NCI-H226 (cell line): Measurements from ENCODE around the gene CUX1.
"Not testable (repeated sequence)": the region's sequence is repeated elsewhere in the genome, so short reads cannot be mapped to it uniquely, and the experiment has no call there.

Experiments
- DNase-seq: peaks from one replicate; pipeline ENCODE4 v3.0.0-alpha.2; 2015

Gene CUX1

DNA sequence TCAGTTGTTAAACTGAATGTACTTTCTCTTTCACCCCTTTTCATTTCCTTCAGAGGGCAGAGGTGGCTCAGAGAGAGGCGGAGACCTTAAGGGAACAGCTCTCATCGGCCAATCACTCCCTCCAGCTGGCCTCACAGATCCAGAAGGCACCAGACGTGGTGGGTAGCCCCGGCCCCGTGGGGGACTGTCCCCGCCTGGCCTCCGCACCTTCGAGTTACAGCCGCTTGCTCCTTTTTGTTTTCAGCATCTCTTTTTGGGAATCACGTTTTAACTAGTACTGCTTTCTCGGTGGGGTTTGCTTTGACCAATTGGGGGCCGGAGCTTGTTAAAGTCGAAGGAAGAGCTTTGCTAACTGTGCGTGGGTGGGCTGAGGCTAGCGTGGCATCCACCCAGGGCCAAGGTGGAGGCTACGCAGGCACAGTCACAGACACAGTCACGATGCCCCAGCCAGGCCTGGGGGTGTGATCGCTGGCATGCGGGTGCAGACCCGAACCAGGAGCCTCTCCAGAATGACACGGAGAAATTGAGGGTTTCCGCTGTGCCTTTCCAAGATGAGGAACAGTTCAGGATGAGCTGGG, 353.1 kb downstream of the CUX1 start:
- DNase-seq, result no peak

DNA sequence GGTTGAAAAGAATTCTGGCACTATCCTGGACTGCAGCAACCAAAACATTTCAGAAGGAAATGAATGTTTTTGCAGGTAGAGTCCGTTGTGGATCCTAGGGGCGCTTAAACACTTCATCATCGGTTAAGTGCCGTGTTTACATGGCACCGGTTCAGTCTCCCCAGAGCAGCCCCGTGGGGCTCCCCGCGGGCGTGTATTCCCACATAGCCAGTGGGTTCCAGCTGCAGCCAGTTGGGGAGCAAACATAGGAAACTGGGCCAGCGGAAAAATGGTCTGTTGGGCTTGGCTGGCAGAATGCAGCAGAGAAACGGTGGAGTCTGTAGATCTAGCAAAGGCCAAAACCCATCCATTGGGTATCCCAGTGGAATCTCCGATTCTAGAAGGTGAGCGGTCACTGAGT, 356.2 kb downstream of the CUX1 start:
- DNase-seq, result no peak

DNA sequence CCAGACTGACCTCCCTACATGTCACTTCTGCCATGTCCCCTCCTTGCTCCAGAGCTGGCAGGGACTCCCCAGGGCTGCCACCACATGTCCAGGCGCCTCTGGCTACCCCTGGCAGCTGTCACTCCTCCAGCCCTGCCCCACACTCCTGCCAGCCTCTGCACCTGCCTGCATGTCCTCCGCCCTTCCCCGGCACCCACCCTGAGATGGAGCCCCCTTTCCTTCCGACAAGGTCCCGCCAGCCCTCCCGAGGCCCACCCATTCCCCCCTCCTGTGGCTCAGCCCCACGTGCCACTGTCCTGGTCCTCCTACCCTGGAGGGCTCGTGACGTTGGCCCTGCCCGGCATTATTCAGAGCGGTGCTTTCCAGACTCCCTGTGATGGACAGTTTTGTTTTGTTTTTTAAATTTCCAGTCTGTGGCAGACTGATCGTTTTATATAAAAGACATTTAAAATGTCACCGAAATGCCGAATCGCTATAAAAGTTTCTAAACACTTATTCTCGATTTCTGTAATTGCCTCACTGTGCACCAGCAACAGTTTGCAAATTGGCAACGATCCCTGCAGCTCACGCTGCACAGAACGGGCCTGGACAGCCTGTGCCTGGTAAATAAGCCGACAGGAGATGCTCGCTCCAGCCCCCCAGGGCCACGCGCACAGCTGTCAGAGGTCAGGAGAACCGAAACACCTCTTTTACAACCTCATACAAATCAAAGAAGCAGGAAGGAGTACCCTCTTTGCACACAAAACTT, 358.2 kb downstream of the CUX1 start:
- DNase-seq, result no peak

DNA sequence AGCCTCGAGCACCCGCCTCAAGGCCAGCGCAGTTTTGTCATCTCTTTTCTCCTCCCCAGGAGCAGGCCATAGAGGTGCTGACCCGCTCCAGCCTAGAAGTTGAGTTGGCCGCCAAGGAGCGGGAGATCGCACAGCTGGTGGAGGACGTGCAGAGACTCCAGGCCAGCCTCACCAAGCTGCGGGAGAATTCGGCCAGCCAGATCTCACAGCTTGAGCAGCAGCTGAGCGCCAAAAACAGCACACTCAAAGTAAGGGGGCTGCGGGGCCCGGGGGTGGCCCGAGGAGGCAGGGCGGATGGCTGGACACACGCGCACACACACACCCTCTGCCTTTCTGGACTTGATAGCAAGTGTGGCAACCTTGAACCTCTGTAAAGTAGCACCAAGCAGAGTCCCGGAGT, 361.0 kb downstream of the CUX1 start:
- no peak for DNase-seq

DNA sequence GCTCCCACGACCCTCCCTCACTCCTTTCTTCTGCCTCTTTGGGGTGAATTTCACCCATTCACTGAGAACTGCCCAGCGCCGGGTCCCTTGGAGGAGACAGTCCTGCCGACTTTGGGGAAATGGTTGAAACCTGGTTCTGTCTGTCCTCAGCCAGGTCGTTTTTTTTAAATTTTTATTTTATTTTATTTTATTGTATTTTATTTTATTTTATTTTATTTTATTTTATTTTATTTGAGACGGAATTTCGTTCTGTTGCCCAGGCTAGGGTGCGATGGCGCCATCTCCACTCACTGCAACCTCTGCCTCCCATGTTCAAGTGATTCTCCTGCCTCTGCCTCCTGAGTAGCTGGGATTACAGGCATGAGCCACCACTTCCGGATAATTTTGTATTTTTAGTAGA, 363.3 kb downstream of the CUX1 start:
- no peak for DNase-seq

DNA sequence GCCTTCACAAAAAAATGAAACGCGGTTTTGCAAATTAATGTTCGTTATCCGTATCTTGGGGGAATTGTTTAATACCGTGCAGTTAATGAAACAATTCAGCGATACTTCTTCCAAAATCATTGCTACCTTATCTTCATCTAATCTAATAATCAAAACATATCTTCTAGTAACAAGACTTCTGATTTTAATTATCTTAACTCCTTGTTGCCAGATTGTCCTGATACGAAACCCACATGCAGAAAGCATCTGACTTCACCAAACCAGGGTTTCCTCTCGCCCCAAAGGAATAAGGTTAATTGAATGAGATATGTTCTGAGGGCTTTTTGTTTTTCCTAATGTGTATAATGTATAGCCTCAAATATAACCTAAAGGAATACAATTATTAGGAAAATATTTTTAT, 364.1 kb downstream of the CUX1 start:
- DNase-seq, result no peak

DNA sequence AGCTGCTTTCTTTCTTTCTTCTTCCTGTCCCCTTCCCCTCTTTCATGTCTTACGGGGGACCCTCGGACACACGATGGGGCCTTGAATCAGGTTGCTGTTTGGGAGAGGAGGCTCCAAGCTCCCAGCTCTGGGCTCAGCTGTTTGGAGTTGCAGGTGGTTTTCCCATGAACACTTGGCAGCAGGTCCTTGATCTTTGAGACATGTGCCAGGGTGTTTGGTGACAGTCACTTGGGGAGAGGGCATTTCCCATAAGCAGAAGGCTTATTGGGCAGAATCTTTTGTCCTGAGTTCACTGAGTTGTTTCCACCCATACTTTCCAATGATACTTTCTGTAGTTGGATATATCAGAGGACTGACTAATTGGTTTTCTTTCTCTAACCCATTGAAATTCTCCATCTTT, 364.6 kb downstream of the CUX1 start:
- no peak for DNase-seq

DNA sequence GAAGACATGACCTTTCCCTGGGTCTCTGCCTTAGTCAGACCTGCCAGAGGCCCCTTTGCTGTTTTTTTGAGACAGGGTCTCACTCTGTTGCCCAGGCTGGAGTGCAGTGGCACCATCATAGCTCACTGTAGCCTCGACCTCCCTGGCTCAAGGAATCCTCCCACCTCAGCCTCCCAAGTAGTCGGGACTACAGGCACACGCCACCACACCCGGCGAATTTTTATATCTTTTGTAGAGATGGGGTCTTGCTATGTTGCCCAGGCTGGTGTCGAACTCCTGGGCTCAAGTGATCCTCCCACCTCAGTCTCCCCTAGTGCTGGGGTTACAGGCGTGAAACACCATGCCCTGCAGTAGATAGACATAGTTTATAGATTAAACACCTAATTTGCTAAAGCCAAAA, 366.4 kb downstream of the CUX1 start:
- not testable (repeated sequence) for DNase-seq

DNA sequence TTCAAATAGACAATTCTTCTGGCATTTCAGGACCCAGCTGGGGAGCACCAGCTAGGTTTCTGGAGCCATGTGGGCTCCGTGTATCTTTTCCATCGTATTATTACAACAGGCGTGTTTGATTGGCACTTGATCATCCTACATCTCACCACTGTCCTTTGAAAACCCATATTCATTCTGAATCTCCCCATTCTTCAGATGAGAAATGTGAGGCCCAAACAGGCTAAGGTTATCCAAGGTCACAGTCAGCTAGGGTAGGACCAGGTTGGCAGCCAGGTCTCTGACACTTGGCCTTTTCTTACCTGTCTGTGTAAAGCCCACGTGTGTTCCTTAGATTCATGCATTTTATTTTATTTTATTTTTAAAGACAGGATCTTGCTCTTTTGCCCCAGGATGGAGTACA, 366.9 kb downstream of the CUX1 start:
- DNase-seq, result no peak

DNA sequence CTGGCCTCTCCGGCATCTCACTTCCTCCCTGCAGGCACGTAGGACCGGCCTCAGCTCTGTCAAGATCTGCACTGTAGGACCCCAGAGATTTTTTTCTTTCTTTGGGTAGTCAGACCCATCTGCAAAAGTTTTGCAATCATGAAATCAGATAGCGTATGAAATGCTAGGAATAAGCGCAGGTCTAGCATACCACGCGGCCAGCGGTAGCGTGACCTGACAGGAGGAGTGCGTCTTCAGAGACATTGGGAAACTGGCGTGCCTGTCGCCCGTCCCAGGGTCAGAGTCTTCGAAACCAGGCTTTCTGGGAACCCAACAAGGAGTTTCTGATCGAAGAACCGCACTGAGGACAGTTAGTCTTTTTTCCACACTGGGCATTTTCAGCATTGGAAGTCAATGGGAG, 368.4 kb downstream of the CUX1 start:
- no peak for DNase-seq

DNA sequence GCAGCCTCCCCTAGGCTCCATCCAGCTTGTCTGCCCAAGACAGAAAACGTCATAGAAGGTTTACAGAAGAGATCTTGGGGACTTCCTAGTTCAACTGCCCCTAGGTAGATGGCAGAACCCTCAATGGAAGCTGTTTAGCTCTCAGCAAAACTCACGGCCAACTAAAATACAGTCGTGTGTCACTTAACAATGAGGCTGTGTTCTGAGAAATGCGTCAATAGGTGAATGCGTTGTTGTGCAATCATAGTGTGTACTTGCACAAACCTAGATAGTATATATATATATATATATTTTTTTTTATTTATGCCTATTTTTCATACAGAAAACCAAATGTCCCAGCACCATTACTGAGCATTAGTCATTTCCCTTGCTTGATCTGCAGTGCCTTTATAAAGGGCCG, 368.9 kb downstream of the CUX1 start:
- DNase-seq, result no peak

DNA sequence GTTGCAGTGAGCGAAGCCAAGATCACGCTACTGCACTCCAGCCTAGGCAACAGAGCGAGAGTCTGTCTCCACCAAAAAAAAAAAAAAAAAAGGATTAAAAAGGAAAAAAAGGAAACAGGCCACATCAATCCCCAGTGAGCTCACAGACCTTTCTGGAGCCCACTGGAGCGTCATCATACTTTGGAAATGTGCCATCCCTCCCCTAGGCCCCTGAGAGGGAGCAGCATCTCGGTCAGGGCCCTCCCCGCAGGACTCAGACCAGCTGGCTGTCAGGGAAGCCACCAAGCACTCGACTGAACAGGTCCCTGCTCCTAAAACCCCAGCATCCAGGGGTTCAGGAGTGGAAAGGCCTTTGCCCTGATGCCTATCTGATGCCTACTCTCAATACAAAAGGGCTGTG, 371.3 kb downstream of the CUX1 start:
- DNase-seq, result no peak

DNA sequence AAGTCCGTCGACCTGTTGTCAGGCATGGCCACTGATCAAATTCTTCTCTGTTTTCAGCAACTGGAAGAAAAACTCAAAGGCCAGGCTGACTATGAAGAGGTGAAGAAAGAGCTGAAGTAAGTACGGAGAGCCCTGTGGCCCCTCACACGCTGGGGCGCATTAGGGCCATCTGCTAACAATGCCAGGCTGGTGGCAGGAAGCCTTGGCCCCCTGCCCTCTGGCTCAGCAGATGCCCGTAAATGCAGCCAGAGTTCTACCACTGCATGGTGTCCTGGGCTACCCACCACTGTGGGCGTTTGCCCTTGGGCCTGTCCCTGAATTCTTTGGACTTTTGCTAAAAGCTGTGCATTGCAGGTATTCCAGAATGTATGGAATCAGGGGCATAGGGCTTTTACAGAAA, 372.3 kb downstream of the CUX1 start:
- DNase-seq, result no peak

DNA sequence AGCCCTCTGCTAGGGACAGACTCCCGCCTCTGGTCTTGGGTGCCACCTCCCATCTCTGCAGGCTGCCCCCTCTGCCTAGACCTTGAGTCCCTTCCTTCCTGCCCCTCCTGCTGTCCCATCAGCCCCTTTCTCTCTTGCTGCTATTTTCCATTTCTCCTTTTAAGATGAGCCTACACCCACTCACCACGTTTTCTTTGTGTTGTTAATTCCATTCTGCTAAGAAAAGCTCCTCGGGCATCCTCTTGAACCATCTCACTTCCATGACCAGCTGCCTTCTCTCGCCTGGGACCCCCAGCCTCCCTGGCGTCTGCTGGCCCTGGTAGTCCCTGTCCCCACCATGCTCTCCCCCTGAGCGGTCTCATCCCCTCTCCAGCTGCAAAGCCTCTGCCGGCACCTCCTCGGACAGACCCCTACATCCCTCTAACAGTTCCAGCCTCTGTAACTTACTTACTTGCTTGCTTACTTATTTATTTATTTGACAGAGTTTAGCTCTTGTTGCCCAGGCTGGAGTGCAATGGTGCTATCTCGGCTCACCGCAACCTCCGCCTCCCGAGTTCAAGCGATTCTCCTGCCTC, 373.4 kb downstream of the CUX1 start:
- no peak for DNase-seq

DNA sequence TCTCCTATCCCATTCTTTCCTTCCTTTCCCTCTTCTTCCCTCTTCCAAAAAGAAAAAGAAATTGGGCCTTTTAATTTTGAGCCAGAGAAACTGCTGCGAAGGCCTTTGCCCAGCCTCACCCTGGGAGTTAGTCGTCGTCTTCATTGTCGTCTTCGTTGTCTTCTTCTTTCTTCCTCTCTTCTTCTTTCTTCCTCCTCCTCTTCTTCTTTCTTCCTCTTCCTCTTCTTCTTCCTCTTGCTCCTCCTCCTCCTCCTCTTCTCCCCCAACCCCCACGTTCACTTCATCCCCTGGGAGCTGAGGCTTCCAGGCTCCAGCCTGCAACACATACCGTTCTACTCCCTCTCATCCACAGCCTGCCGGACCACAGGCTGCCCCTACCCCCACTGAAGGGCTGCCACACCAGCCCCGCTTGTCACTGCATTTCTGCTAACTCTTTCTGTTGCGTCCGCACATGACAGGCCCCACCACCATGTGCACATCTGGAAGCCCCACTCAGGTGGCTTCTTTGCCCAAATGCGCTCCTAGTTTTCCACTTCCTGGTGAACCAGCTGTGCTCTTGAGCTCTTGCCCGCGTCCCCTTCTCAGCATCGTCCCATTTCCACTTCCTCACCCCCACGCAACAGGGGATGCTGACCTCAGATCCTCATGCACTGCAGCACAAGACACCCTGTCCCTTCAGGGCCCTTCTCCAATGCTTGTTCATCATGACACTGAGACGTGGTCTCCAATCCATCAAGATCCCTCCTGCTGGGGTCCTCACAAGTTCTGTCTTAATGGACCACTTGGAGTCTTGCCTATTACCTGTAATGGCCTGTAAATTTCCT, 374.3 kb downstream of the CUX1 start:
- DNase-seq, result no peak

DNA sequence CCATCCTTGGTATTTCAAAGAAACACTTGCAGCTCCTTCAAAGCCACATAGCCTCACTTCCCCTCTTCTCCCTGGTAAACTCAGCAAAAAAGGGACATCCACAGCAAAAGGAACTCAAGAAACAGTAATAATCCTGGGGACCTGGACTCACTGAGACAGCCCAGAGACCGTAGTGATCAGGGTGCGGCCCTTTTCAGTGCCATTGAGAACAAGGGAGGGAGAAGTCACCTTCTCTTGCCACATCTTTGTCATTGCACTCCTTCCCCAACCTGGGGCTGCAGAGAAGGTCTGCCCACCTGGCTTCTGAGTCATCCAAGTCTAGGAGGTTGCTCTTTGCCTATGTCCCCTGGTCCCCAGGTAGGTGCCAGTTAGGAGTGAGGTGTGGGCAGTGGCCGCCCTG, 375.4 kb downstream of the CUX1 start:
- DNase-seq, result no peak

DNA sequence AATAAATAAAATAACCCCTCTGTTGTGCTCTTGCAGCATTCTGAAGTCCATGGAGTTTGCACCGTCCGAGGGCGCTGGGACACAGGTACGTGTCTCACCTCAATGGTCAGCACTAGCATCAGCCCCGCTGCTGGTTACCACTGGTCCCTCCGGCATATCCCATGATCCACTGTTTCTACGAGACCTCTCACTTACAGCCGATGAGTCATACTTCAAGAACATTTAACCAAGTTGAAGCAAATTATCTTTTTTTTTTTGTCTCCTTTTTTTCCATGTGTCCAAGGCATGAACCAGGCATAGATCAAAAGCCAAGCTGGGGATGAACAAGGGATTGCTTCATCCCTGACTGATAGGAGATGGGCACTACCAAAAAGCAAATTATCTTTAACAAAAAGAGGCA, 376.4 kb downstream of the CUX1 start:
- DNase-seq, result no peak

DNA sequence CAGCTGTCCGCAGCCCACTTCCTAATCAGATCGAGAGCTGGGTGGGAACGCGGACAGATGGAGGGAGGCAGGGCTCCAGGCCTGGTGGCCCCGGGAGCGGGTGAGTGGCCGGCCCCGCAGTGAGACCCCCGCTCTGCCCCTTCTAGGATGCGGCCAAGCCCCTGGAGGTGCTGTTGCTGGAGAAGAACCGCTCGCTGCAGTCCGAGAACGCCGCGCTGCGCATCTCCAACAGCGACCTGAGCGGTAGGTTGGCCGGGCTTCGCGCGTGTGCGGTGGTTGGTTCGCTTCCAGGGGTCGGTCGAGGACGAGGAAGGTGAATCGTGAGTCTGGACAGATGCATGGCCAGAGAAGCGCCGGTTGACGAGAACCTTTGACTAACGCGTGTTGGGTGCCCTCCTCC, 377.9 kb downstream of the CUX1 start:
- no peak for DNase-seq

DNA sequence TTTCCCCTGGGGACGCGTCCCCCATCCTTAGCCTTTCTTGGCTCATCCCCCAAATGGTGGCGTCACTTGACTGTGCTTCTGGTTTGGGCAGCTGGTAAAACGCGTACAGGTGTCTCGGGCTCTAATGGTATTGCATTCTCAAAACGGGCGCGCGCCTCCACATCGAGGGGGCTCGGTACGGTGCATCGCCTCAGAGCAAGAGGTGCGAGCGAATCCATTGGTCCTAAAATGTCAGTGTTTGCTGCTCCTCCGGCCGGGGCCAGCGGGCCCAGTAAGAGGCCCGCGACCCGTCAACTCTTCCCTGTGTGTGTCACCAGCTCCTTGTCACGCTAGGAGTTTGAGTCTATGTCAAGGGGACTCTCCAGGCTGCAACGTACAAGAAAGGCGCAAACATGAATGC, 378.6 kb downstream of the CUX1 start:
- no peak for DNase-seq

DNA sequence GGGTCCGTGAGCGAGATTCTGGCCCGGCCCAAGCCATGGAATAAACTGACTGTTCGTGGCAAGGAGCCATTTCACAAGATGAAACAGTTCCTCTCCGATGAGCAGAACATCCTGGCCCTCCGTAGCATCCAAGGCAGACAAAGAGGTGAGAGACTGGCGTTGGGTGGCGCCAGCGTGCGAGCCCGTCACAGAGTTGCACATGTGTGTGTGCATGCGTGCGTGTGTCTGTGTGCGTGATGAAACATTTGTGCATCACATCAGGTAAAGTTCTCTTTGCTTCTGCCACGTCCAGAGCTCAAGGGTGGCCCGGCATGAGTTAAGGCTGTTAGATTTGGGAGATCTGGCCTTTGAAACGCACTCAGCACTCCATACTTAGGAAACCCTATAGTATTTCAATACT, 379.7 kb downstream of the CUX1 start:
- no peak for DNase-seq

DNA sequence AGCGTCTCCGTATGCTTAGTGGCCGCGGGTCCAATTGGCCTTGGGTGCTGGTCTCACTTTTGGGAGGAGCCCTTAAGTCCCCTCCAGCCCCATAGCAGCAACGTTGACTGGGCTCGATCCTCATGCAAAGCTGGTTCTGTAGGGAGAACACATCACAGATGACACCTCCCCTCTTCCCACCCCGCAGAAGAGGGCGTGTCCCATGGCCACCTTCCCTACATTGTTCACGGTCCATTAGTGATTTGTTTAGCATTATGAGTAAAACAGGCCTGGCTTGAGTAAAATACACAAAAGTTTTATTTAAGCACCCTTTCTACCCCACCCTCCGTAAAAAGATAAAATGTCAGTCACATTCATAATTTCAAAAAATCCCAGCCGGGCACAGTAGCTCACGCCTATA, 380.2 kb downstream of the CUX1 start:
- no peak for DNase-seq

DNA sequence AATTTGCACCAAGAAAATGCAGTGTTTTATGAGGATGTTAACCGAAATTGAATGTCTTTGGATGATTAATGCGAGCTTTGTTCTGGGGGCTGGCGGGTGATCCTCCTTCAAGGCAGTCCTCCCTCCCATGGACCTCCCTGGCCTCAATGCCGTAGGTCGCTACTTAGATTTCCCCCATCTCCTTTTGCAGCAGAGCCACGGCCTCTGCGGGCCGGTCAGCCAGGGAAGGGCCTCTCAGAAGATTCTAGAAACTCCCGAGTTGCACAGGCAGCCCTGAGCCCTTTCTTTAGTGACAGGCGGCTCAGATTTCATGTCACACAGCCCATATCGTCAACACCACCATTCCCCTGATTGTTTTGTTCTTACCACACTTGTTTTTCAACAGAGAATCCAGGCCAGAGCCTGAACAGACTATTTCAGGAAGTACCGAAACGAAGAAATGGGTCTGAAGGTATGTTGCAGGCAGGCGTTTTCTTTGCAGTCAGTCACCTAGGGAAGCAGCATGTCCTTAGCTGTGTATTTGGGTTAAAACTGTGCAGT, 381.1 kb downstream of the CUX1 start:
- no peak for DNase-seq

DNA sequence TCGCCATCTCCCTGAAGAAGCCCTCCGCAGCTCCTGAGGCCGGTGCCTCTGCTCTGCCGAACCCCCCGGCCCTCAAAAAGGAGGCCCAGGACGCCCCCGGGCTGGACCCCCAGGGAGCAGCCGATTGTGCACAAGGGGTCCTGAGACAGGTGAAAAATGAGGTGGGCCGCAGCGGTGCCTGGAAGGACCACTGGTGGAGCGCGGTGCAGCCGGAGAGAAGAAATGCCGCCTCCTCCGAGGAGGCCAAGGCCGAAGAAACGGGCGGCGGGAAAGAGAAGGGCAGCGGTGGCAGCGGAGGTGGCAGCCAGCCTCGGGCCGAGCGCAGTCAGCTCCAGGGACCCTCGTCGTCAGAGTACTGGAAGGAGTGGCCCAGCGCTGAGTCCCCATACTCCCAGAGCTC, 384.1 kb downstream of the CUX1 start:
- DNase-seq, result no peak

DNA sequence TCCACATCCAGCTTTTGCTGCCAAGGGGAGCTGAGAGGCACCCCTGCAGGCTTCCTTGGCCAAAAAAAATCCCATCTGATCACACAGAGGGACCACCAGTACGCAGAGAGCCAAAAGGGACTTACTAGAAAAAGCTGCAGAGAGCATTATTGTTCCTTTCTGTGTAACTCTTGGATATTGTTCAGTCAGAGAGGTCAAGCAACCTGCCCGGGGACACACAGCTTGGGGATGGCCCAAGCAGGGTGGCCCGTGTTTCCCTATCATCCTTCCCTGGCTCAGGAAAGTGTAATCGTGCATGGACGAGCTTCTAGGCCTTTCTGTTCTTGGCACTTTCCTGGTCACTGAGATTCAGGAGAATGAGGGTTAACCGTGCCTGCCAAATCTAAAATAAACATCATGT, 385.1 kb downstream of the CUX1 start:
- no peak for DNase-seq
